B cell (primary cell): ENCODE results near the gene HBS1L. TPM values are rescaled to one million over a fixed set of nuclear protein-coding genes. Genes with fewer than 3 reads are reported as not detected.

ENCODE experiments used
- ATAC-seq: fragments of 200-7000 bp; cut with Tn5 transposase; one replicate; pipeline ENCODE4 v1.10.0; 2021; ENCODE audit warnings: low read depth, mild to moderate bottlenecking, moderate number of reproducible peaks, moderate library complexity
- CTCF ChIA-PET: fragments of 350-600 bp; sonication (Branson Sonifier 250); formaldehyde crosslinking; loops from one replicate; lab custom pipeline; 2021; ENCODE audit warnings: antibody characterized with exemption, inconsistent platforms; lab: Charles Lee
- POLR2A ChIA-PET: fragments of 350-600 bp; sonication (Branson Sonifier 250); formaldehyde crosslinking; loops from one replicate; lab custom pipeline; 2021; ENCODE audit warnings: antibody characterized with exemption; lab: Charles Lee
- DNase-seq: peaks from one replicate; pipeline ENCODE4 v3.0.0; 2013
- H2AFZ ChIP-seq: 2 replicates; pipeline ENCODE4 v1.6.1; 2012; ENCODE audit warnings: mild to moderate bottlenecking, low read depth, low read length; ENCODE audit not compliant: insufficient read depth, poor library complexity, severe bottlenecking
- H3K27ac ChIP-seq, 2 donors: 1 replicate in 1 of 2; 2 replicates in 1 of 2; pipeline ENCODE4 v1.5.1; 2012 to 2013; ENCODE audit warnings: low read length in 2 of 2, mild to moderate bottlenecking in 2 of 2, moderate library complexity in 1 of 2
- H3K27me3 ChIP-seq, 4 experiments: fragments of 200-600 bp in 1 of 4; sonication (generic) in 1 of 4; replicated peaks in 1 of 4; 1 replicate in 2 of 4; 2 replicates in 2 of 4; pipeline versions ENCODE4 v1.6.1 to v1.7.0; 2013 to 2016; ENCODE audit warnings: low read length in 3 of 4, mild to moderate bottlenecking in 2 of 4, mixed read lengths in 1 of 4, moderate library complexity in 1 of 4; ENCODE audit not compliant: insufficient read depth in 4 of 4, control insufficient read depth in 3 of 4; ENCODE audit errors: control extremely low read depth in 1 of 4
- H3K36me3 ChIP-seq, 2 experiments: replicated peaks in 1 of 2; 1 replicate in 1 of 2; 2 replicates in 1 of 2; pipeline versions ENCODE4 v1.6.1 to v1.7.1; 2013; ENCODE audit warnings: low read length in 1 of 2; ENCODE audit not compliant: insufficient read depth in 2 of 2, control insufficient read depth in 1 of 2; ENCODE audit errors: control extremely low read depth in 1 of 2, extremely low read depth in 1 of 2
- H3K4me1 ChIP-seq, 2 donors: fragments of 200-600 bp in 1 of 2; sonication (generic) in 1 of 2; 1 replicate in 1 of 2; 2 replicates in 1 of 2; pipeline versions ENCODE4 v1.5.1 to v1.6.1; 2013 to 2017; ENCODE audit warnings: low read length in 2 of 2; ENCODE audit not compliant: control insufficient read depth in 2 of 2, insufficient read depth in 2 of 2
- H3K4me2 ChIP-seq: replicated peaks from 2 replicates; pipeline ENCODE3; 2012; ENCODE audit warnings: mild to moderate bottlenecking, low read depth, low read length; ENCODE audit not compliant: poor library complexity, severe bottlenecking
- H3K4me3 ChIP-seq, 5 experiments: fragments of 200-600 bp in 1 of 5; sonication (generic) in 1 of 5; 1 replicate in 3 of 5; 2 replicates in 2 of 5; pipeline versions ENCODE4 v1.5.1 to v1.7.0; 2011 to 2016; ENCODE audit warnings: low read length in 4 of 5, mild to moderate bottlenecking in 4 of 5, low read depth in 2 of 5, control low read depth in 1 of 5, moderate library complexity in 1 of 5; ENCODE audit not compliant: insufficient read depth in 1 of 5; ENCODE audit errors: control extremely low read depth in 1 of 5, extremely low read depth in 1 of 5
- H3K79me2 ChIP-seq: fragments of 200-600 bp; sonication (generic); one replicate; pipeline ENCODE4 v1.6.0; 2016; ENCODE audit warnings: low read length; ENCODE audit not compliant: control insufficient read depth, insufficient read depth
- H3K9ac ChIP-seq: fragments of 200-600 bp; sonication (generic); 2 replicates; pipeline ENCODE4 v1.6.1; 2017; ENCODE audit warnings: mild to moderate bottlenecking, low read length, moderate library complexity
- H3K9me3 ChIP-seq, 3 donors: one replicate each; pipeline versions ENCODE4 v1.6.1 to v1.7.1; 2013; ENCODE audit warnings: low read length in 2 of 3; ENCODE audit not compliant: control insufficient read depth in 2 of 3, insufficient read depth in 1 of 3; ENCODE audit errors: control extremely low read depth in 1 of 3
- H4K20me1 ChIP-seq: 2 replicates; pipeline ENCODE4 v1.6.0; 2012; ENCODE audit warnings: mild to moderate bottlenecking, low read length; ENCODE audit not compliant: insufficient read depth, control insufficient read depth, poor library complexity, severe bottlenecking
- H3K27ac Mint-ChIP-seq: one replicate; pipeline ENCODE4 v1.8.0; 2021; ENCODE audit warnings: mixed read lengths
- H3K27me3 Mint-ChIP-seq: one replicate; pipeline ENCODE4 v1.8.0; 2021; ENCODE audit warnings: mixed read lengths
- H3K4me1 Mint-ChIP-seq: one replicate; pipeline ENCODE4 v1.8.0; 2021; ENCODE audit warnings: mixed read lengths
- H3K4me3 Mint-ChIP-seq: one replicate; pipeline ENCODE4 v1.8.0; 2021; ENCODE audit warnings: mixed read lengths
- H3K9me3 Mint-ChIP-seq: one replicate; pipeline ENCODE4 v1.8.0; 2022; ENCODE audit warnings: mixed read lengths; ENCODE audit not compliant: insufficient read depth
- EZH2 ChIP-seq: IDR thresholded peaks from 2 replicates; pipeline ENCODE4 v1.6.1; 2012; ENCODE audit warnings: borderline replicate concordance, low read depth, mild to moderate bottlenecking, moderate library complexity, low read length; ENCODE audit not compliant: insufficient read depth, poor library complexity, severe bottlenecking
- WGBS: methylation state at CpG from one replicate; pipeline ENCODE4 v1.1.5; 2013; ENCODE audit warnings: missing lambda C conversion rate; ENCODE audit not compliant: insufficient coverage; 5-methylcytosine and 5-hydroxymethylcytosine counted together
- intact Hi-C: fragments of 100-400 bp; cut with micrococcal nuclease; formaldehyde crosslinking; loops from one replicate; pipeline ENCODE4 v1.10.0; 2022
- polyA plus RNA-seq: library from polyadenylated mRNA; depleted of rRNA; stranded (reverse); fragments of >200 nt; gene quantifications from 2 replicates; pipeline ENCODE4 v1.2.3, GENCODE V29; 2012
- total RNA-seq, 2 donors: library from RNA; stranded (reverse); fragments of 120-200 nt in 1 of 2; gene quantifications; 1 replicate in 1 of 2; 2 replicates in 1 of 2; pipeline versions ENCODE4 v1.2.3 to v1.2.4, GENCODE V29; 2013 to 2022
- TF ChIP-seq, protein P1 (sequence below): fragments of 200-600 bp; IDR thresholded peaks from one replicate; pipeline ENCODE4 v1.8.0; 2022; ENCODE audit warnings: antibody characterized with exemption, mild to moderate bottlenecking

Gene HBS1L
- total and polyA plus RNA-seq, 2 donors (not counting 1 experiment from before 2014, with no cell fraction given): 10.3 to 58.2 TPM

DNA sequence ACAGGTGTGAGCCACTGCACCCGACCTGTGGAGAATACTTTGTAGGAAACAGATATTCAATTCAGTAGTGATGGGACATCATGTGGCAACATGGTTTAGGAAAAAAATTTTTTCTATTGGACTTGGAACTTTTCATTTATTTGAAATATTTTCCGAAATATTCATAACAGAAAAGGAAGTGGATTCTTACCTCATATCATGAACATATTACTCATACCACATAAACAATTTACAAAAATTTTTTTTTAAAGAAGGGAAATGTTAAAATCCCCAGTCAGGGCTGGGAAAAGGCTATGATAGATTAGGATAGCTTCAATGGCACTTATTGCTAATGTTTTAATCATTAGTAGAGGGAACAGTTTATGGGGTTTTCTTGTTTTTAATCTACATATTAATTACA lies 97.9 kb downstream of the HBS1L start:
- Mint-ChIP-seq H3K9me3 (peaks cover 3% of the 10 kb centered on the region), H3K4me1 (no peaks in the 10 kb centered on the region), H3K4me3 (no peak overlapping the region), H3K27ac (no peak overlapping the region), H3K27me3 (no peaks in the 10 kb centered on the region)
- Histone ChIP-seq H3K9me3 (peaks cover 0 to 2% (median 0%) of the 10 kb centered on the region in 3 donors), H3K4me3 (no peak overlapping the region), H3K9ac (no peak overlapping the region), H4K20me1 (no peaks in the 10 kb centered on the region), H3K27ac (no peak overlapping the region), H3K4me2 (no peak overlapping the region), H3K79me2 (no peaks in the 10 kb centered on the region), H2AFZ (no peak overlapping the region), H3K27me3 (no peaks in the 10 kb centered on the region), H3K36me3 (peaks cover 0 to 5% of the 10 kb centered on the region in 2 experiments), H3K4me1 (no peaks in the 10 kb centered on the region)
- intact Hi-C loops: no loop called here
- TF ChIP-seq, protein P1, sequence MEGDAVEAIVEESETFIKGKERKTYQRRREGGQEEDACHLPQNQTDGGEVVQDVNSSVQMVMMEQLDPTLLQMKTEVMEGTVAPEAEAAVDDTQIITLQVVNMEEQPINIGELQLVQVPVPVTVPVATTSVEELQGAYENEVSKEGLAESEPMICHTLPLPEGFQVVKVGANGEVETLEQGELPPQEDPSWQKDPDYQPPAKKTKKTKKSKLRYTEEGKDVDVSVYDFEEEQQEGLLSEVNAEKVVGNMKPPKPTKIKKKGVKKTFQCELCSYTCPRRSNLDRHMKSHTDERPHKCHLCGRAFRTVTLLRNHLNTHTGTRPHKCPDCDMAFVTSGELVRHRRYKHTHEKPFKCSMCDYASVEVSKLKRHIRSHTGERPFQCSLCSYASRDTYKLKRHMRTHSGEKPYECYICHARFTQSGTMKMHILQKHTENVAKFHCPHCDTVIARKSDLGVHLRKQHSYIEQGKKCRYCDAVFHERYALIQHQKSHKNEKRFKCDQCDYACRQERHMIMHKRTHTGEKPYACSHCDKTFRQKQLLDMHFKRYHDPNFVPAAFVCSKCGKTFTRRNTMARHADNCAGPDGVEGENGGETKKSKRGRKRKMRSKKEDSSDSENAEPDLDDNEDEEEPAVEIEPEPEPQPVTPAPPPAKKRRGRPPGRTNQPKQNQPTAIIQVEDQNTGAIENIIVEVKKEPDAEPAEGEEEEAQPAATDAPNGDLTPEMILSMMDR: no peak
- TF ChIP-seq EZH2: no peak
- ChIA-PET CTCF (no interaction called here), POLR2A (no interaction called here)
- ATAC-seq (no peak), DNase-seq (no peak)
- 100% methylated on average over 1 of the region's 2 CpGs for WGBS

DNA sequence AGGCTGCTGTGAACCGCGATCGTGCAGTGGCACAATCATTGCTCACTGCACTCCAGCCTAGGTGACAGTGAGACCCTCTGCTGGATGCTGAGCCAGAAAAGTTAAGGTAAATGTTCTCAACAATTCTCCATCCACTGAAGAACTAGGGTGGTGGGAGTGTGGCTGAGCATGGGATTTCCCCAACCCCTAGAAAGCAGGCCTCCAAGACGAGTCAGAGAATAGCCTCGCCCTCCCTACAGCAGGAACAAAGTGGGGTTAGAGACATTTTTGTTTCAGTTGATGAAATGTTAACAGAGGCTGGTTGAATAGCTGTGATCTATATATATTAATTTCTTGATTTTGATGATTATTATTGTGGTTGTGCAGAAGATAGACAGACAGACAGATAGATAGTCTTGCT lies 98.6 kb downstream of the HBS1L start:
- no peaks in the 10 kb centered on the region for H3K9me3 Mint-ChIP-seq
- no peak overlapping the region for H2AFZ ChIP-seq
- POLR2A ChIA-PET: no interaction called here
- H3K4me1 Mint-ChIP-seq: no peaks in the 10 kb centered on the region
- H3K27me3 Mint-ChIP-seq: no peaks in the 10 kb centered on the region
- CTCF ChIA-PET: no interaction called here
- H3K9me3 ChIP-seq: peaks cover 0 to 2% (median 0%) of the 10 kb centered on the region in 3 donors
- H3K27ac ChIP-seq: no peak overlapping the region
- no peak overlapping the region for H3K4me3 ChIP-seq
- no peak for ATAC-seq
- H3K4me1 ChIP-seq: no peaks in the 10 kb centered on the region
- H4K20me1 ChIP-seq: no peaks in the 10 kb centered on the region
- no peaks in the 10 kb centered on the region for H3K27me3 ChIP-seq
- no peak for DNase-seq
- WGBS: 100% methylated on average over 3 of the region's 5 CpGs
- H3K4me3 Mint-ChIP-seq: no peak overlapping the region
- H3K36me3 ChIP-seq: peaks cover 0 to 5% of the 10 kb centered on the region in 2 experiments
- H3K79me2 ChIP-seq: no peaks in the 10 kb centered on the region
- intact Hi-C loops: no loop called here
- H3K4me2 ChIP-seq: no peak overlapping the region
- TF ChIP-seq, protein P1: no peak
- TF ChIP-seq EZH2: no peak
- H3K27ac Mint-ChIP-seq: no peak overlapping the region
- no peak overlapping the region for H3K9ac ChIP-seq
